CD4-positive, alpha-beta T cell treated with Interleukin-2 at 100 ng/mL for 4 hours (primary cell): ENCODE measurements around the gene GLIS1.

Experiments
- DNase-seq: peaks from one replicate; pipeline ENCODE4 v3.0.0-alpha.2; 2020; ENCODE audit warnings: low spot score

Gene GLIS1

GRCh38 chr1:53736290-53736689 is 2.7 kb downstream of the GLIS1 start:
- no peak for DNase-seq

GRCh38 chr1:53735681-53736080 is 3.3 kb downstream of the GLIS1 start:
- DNase-seq, result no peak

- DNase-seq, result no peak
Measured at GRCh38 chr1:53735261-53735660, 3.7 kb downstream of the GLIS1 start.

GRCh38 chr1:53734650-53735211 is 4.2 kb downstream of the GLIS1 start:
- no peak for DNase-seq

GRCh38 chr1:53733975-53734649 is 4.9 kb downstream of the GLIS1 start:
- no peak for DNase-seq

- no peak for DNase-seq
Measured at GRCh38 chr1:53733447-53733931, 5.5 kb downstream of the GLIS1 start.

- DNase-seq, result no peak
Measured at GRCh38 chr1:53732912-53733317, 6.0 kb downstream of the GLIS1 start.

- DNase-seq, result no peak
Measured at GRCh38 chr1:53732409-53732808, 6.6 kb downstream of the GLIS1 start.

GRCh38 chr1:53731779-53732305 is 7.1 kb downstream of the GLIS1 start:
- no peak for DNase-seq

- DNase-seq, result no peak
Measured at GRCh38 chr1:53731043-53731600, 7.8 kb downstream of the GLIS1 start.

- no peak for DNase-seq
Measured at GRCh38 chr1:53730224-53730865, 8.6 kb downstream of the GLIS1 start.

- DNase-seq, result no peak
Measured at GRCh38 chr1:53729456-53730223, 9.3 kb downstream of the GLIS1 start.

GRCh38 chr1:53728702-53729455 is 10.1 kb downstream of the GLIS1 start:
- DNase-seq, result no peak

- DNase-seq, result no peak
Measured at GRCh38 chr1:53728196-53728595, 10.8 kb downstream of the GLIS1 start.

- DNase-seq, result no peak
Measured at GRCh38 chr1:53727461-53728092, 11.4 kb downstream of the GLIS1 start.

- DNase-seq, result no peak
Measured at GRCh38 chr1:53726009-53726600, 12.9 kb downstream of the GLIS1 start.

GRCh38 chr1:53725238-53725689 is 13.7 kb downstream of the GLIS1 start:
- DNase-seq, result no peak

GRCh38 chr1:53722025-53722424 is 16.9 kb downstream of the GLIS1 start:
- no peak for DNase-seq

- no peak for DNase-seq
Measured at GRCh38 chr1:53721088-53721487, 17.9 kb downstream of the GLIS1 start.

- no peak for DNase-seq
Measured at GRCh38 chr1:53719469-53719868, 19.5 kb downstream of the GLIS1 start.
